Fibroblast of lung (primary cell): ENCODE data around the gene REC114. TPM values are rescaled to one million over a fixed set of nuclear protein-coding genes. Genes with fewer than 3 reads are reported as not detected.
"Not testable (repeated sequence)": the region's sequence is repeated elsewhere in the genome, so short reads cannot be mapped to it uniquely, and the experiment has no call there.

Experiments used
- DNase-seq, 2 donors: peaks; one replicate each; pipeline versions ENCODE4 v3.0.0 to v3.0.0-alpha.2; 2010; ENCODE audit warnings: low read depth in 2 of 2
- H2AFZ ChIP-seq: 2 replicates; pipeline ENCODE4 v1.5.1; 2012; ENCODE audit warnings: low read length, control low read depth, inconsistent platforms
- H3K27ac ChIP-seq: 2 replicates; pipeline ENCODE4 v1.5.1; 2011; ENCODE audit warnings: low read length, control low read depth; ENCODE audit not compliant: insufficient read depth
- H3K27me3 ChIP-seq: 2 replicates; pipeline ENCODE4 v1.5.1; 2011; ENCODE audit warnings: mild to moderate bottlenecking, low read length; ENCODE audit not compliant: control insufficient read depth, insufficient read depth
- H3K36me3 ChIP-seq: 2 replicates; pipeline ENCODE4 v1.5.1; 2011; ENCODE audit warnings: low read length; ENCODE audit not compliant: control insufficient read depth, insufficient read depth
- H3K4me1 ChIP-seq: 2 replicates; pipeline ENCODE4 v1.5.1; 2011; ENCODE audit warnings: low read length; ENCODE audit not compliant: control insufficient read depth, insufficient read depth; ENCODE audit errors: extremely low read depth
- H3K4me2 ChIP-seq: 2 replicates; pipeline ENCODE4 v1.5.1; 2011; ENCODE audit warnings: low read length, control low read depth; ENCODE audit not compliant: insufficient read depth; ENCODE audit errors: extremely low read depth
- H3K4me3 ChIP-seq, 4 experiments: fragments of 200-600 bp in 1 of 4; sonication (generic) in 1 of 4; replicated peaks in 1 of 4; 2 replicates each; pipeline ENCODE4 v1.5.1; 2011 to 2016; ENCODE audit warnings: low read length in 4 of 4, low read depth in 3 of 4, mild to moderate bottlenecking in 3 of 4, control low read depth in 2 of 4, inconsistent platforms in 1 of 4, mixed read lengths in 1 of 4; ENCODE audit not compliant: insufficient read depth in 1 of 4; ENCODE audit errors: control extremely low read depth in 1 of 4
- H3K79me2 ChIP-seq: 2 replicates; pipeline ENCODE4 v1.5.1; 2012; ENCODE audit warnings: mild to moderate bottlenecking, low read length, inconsistent platforms; ENCODE audit not compliant: control insufficient read depth, insufficient read depth
- H3K9ac ChIP-seq: 2 replicates; pipeline ENCODE4 v1.5.1; 2011; ENCODE audit warnings: mild to moderate bottlenecking, low read length, control low read depth; ENCODE audit not compliant: insufficient read depth
- H3K9me3 ChIP-seq: 2 replicates; pipeline ENCODE4 v1.5.1; 2012; ENCODE audit warnings: low read depth, low read length; ENCODE audit not compliant: control insufficient read depth, insufficient read depth
- H4K20me1 ChIP-seq: 2 replicates; pipeline ENCODE4 v1.5.1; 2011; ENCODE audit warnings: low read length; ENCODE audit not compliant: control insufficient read depth, insufficient read depth; ENCODE audit errors: extremely low read depth
- CTCF ChIP-seq, 2 donors: IDR thresholded peaks in 1 of 2; conservative IDR thresholded peaks in 1 of 2; 1 replicate in 1 of 2; 2 replicates in 1 of 2; pipeline ENCODE4 v1.5.1; 2011 to 2012; ENCODE audit warnings: low read length in 2 of 2, control low read depth in 1 of 2, inconsistent platforms in 1 of 2, low read depth in 1 of 2, mild to moderate bottlenecking in 1 of 2
- EZH2 ChIP-seq: IDR thresholded peaks from 2 replicates; pipeline ENCODE4 v1.5.1; 2012; ENCODE audit warnings: low read length, control low read depth, mild to moderate bottlenecking; ENCODE audit errors: missing control alignments
- polyA plus RNA-seq, 2 donors: library from polyadenylated mRNA; depleted of rRNA in 1 of 2; stranded (reverse) in 1 of 2; unstranded in 1 of 2; fragments of >200 nt; gene quantifications; 2 replicates each; pipeline ENCODE4 v1.2.1, GENCODE V29; 2011 to 2012; ENCODE audit warnings: missing spikeins in 1 of 2
- total RNA-seq: library from RNA; depleted of rRNA; stranded (reverse); fragments of >200 nt; gene quantifications from 2 replicates; pipeline ENCODE4 v1.2.1, GENCODE V29; 2014

The REC114 gene
- total and polyA plus RNA-seq, 2 donors (not counting 1 experiment from before 2014, with no cell fraction given), result not detected

- Histone ChIP-seq H3K27me3 (no peaks in the 10 kb centered on the region), H3K4me2 (no peak overlapping the region), H3K9me3 (no peaks in the 10 kb centered on the region), H4K20me1 (no peaks in the 10 kb centered on the region), H3K79me2 (no peaks in the 10 kb centered on the region), H3K4me1 (no peaks in the 10 kb centered on the region), H3K27ac (no peak overlapping the region), H3K4me3 (no peak overlapping the region), H3K36me3 (no peaks in the 10 kb centered on the region), H2AFZ (no peak overlapping the region), H3K9ac (no peak overlapping the region)
- no peak for DNase-seq
- TF ChIP-seq EZH2, result no peak
- no peak for TF ChIP-seq CTCF (conservative IDR thresholded peaks at IDR 0.05 in 1 of 2, IDR thresholded peaks at IDR 0.05 in 1 of 2; ENCODE audit: low read depth in 1 of 2, low read length in 2 of 2)
Measured at GRCh38 chr15:73541479-73541878, 98.5 kb downstream of the REC114 start.

- H3K9me3 ChIP-seq, H3K79me2 ChIP-seq, H3K4me3 ChIP-seq, H2AFZ ChIP-seq, DNase-seq, H3K27me3 ChIP-seq, H3K9ac ChIP-seq, H4K20me1 ChIP-seq, H3K36me3 ChIP-seq, H3K4me2 ChIP-seq, H3K27ac ChIP-seq, H3K4me1 ChIP-seq: not testable (repeated sequence)
Measured at GRCh38 chr15:73548925-73549324, 106.0 kb downstream of the REC114 start.

GRCh38 chr15:73550190-73550589 lies 107.2 kb downstream of the REC114 start:
- no peak for DNase-seq
- H2AFZ ChIP-seq, result no peak overlapping the region
- no peak overlapping the region for H3K4me2 ChIP-seq
- no peaks in the 10 kb centered on the region for H3K79me2 ChIP-seq
- no peak overlapping the region for H3K27ac ChIP-seq
- no peaks in the 10 kb centered on the region for H3K27me3 ChIP-seq
- no peaks in the 10 kb centered on the region for H4K20me1 ChIP-seq
- no peak for TF ChIP-seq EZH2
- TF ChIP-seq CTCF (conservative IDR thresholded peaks at IDR 0.05 in 1 of 2, IDR thresholded peaks at IDR 0.05 in 1 of 2; ENCODE audit: low read depth in 1 of 2, low read length in 2 of 2), result no peak
- no peak overlapping the region for H3K4me3 ChIP-seq
- no peak overlapping the region for H3K9ac ChIP-seq
- no peaks in the 10 kb centered on the region for H3K9me3 ChIP-seq
- peaks cover 1% of the 10 kb centered on the region for H3K36me3 ChIP-seq
- peaks cover 2% of the 10 kb centered on the region for H3K4me1 ChIP-seq
